HepG2 (cell line): ENCODE data around the gene FETUB. TPM values are rescaled to one million over a fixed set of nuclear protein-coding genes. Genes with fewer than 3 reads are reported as not detected.

ENCODE experiments used
- ATF1 ChIP-seq: IDR thresholded peaks from 2 replicates; pipeline ENCODE4 v1.6.1; 2016; ENCODE audit warnings: mild to moderate bottlenecking, control low read depth
- CREB1 ChIP-seq, 2 experiments: fragments of 450-650 bp in 1 of 2; IDR thresholded peaks; 2 replicates each; pipeline ENCODE4 v1.6.1; 2016 to 2017; ENCODE audit warnings: control low read depth in 1 of 2, mild to moderate bottlenecking in 1 of 2, missing compliant biosample characterization in 1 of 2, missing genetic modification characterization in 1 of 2
- DR1 ChIP-seq: sonication (generic); formaldehyde crosslinking; IDR thresholded peaks from 2 replicates; pipeline ENCODE4 v1.8.0; 2021; ENCODE audit warnings: mild to moderate bottlenecking, missing genetic modification reagents, inconsistent platforms
- HDAC1 ChIP-seq: sonication (generic); formaldehyde crosslinking; IDR thresholded peaks from 2 replicates; pipeline ENCODE4 v1.5.1; 2020; ENCODE audit warnings: mild to moderate bottlenecking, missing genetic modification reagents
- MAFG ChIP-seq: sonication (generic); formaldehyde crosslinking; IDR thresholded peaks from 2 replicates; pipeline ENCODE4 v1.5.1; 2020; ENCODE audit warnings: mild to moderate bottlenecking, missing genetic modification reagents
- MBNL3 ChIP-seq: fragments of 250-450 bp; sonication (Bioruptor Pico); conservative IDR thresholded peaks from 2 replicates; pipeline ENCODE4 v1.8.0; 2022; ENCODE audit warnings: mild to moderate bottlenecking, inconsistent platforms
- SALL2 ChIP-seq: sonication (generic); formaldehyde crosslinking; IDR thresholded peaks from 2 replicates; pipeline ENCODE4 v1.8.1; 2023; ENCODE audit warnings: mild to moderate bottlenecking, missing genetic modification reagents, inconsistent platforms
- SATB2 ChIP-seq: sonication (generic); formaldehyde crosslinking; IDR thresholded peaks from 2 replicates; pipeline ENCODE4 v1.5.0; 2020; ENCODE audit warnings: missing genetic modification reagents
- SMARCC2 ChIP-seq: fragments of 450-650 bp; IDR thresholded peaks from 2 replicates; pipeline ENCODE4 v1.6.1; 2017; ENCODE audit warnings: antibody characterized with exemption, mild to moderate bottlenecking
- SNAI1 ChIP-seq: sonication (generic); formaldehyde crosslinking; IDR thresholded peaks from 2 replicates; pipeline ENCODE4 v1.5.0; 2020; ENCODE audit warnings: mild to moderate bottlenecking, missing genetic modification reagents, borderline replicate concordance
- SP1 ChIP-seq, 2 experiments: fragments of 450-650 bp in 1 of 2; sonication (generic) in 1 of 2; formaldehyde crosslinking in 1 of 2; IDR thresholded peaks; 2 replicates each; pipeline versions ENCODE4 v1.4.0 to v1.6.1; 2016 to 2020; ENCODE audit warnings: missing genetic modification reagents in 1 of 2
- TERF1 ChIP-seq: sonication (generic); formaldehyde crosslinking; IDR thresholded peaks from 2 replicates; pipeline ENCODE4 v1.8.0; 2022; ENCODE audit warnings: mild to moderate bottlenecking, missing genetic modification reagents, moderate library complexity
- YEATS4 ChIP-seq: sonication (generic); formaldehyde crosslinking; IDR thresholded peaks from 2 replicates; pipeline ENCODE4 v1.4.0; 2020; ENCODE audit warnings: missing genetic modification reagents, borderline replicate concordance
- ZBTB38 ChIP-seq: sonication (generic); formaldehyde crosslinking; IDR thresholded peaks from 2 replicates; pipeline ENCODE4 v1.5.1; 2020; ENCODE audit warnings: mild to moderate bottlenecking, missing genetic modification reagents
- ZBTB7A ChIP-seq: sonication (generic); formaldehyde crosslinking; IDR thresholded peaks from 2 replicates; pipeline ENCODE4 v1.8.0; 2022; ENCODE audit warnings: mild to moderate bottlenecking, missing genetic modification reagents
- ZKSCAN1 ChIP-seq: fragments of 150-350 bp; IDR thresholded peaks from 2 replicates; pipeline ENCODE4 v1.6.1; 2014; ENCODE audit warnings: low read length
- ZNF205 ChIP-seq: IDR thresholded peaks from 2 replicates; pipeline ENCODE4 v1.6.1; 2018; ENCODE audit warnings: missing biosample characterization, missing genetic modification reagents
- ZNF224 ChIP-seq: sonication (generic); formaldehyde crosslinking; IDR thresholded peaks from 2 replicates; pipeline ENCODE4 v1.5.0; 2020; ENCODE audit warnings: mild to moderate bottlenecking, missing genetic modification reagents
- ZNF282 ChIP-seq: fragments of 450-650 bp; IDR thresholded peaks from 2 replicates; pipeline ENCODE4 v1.6.1; 2018; ENCODE audit not compliant: partially characterized antibody
- ZNF484 ChIP-seq: sonication (generic); formaldehyde crosslinking; IDR thresholded peaks from 2 replicates; pipeline ENCODE4 v1.5.1; 2020; ENCODE audit warnings: mild to moderate bottlenecking, low read depth, missing genetic modification reagents, borderline replicate concordance
- ZNF703 ChIP-seq: sonication (generic); formaldehyde crosslinking; IDR thresholded peaks from 2 replicates; pipeline ENCODE4 v1.5.1; 2020; ENCODE audit warnings: missing genetic modification reagents, mild to moderate bottlenecking, moderate library complexity, borderline replicate concordance
- ZNF761 ChIP-seq: sonication (generic); formaldehyde crosslinking; conservative IDR thresholded peaks from 2 replicates; pipeline ENCODE4 v1.4.0; 2020; ENCODE audit warnings: mild to moderate bottlenecking, missing genetic modification reagents
- ZNF781 ChIP-seq: sonication (generic); formaldehyde crosslinking; IDR thresholded peaks from 2 replicates; pipeline ENCODE4 v1.5.1; 2020; ENCODE audit warnings: borderline replicate concordance, mild to moderate bottlenecking, missing genetic modification reagents; ENCODE audit errors: not compliant biosample characterization
- polyA plus RNA-seq, 8 experiments: library from polyadenylated mRNA; depleted of rRNA in 3 of 8; stranded (reverse) in 7 of 8; unstranded in 1 of 8; fragments of >200 nt; fragmentation: Illumina TruSeq in 4 of 8; extraction: Trizol in 4 of 8; gene quantifications; 2 replicates each; pipeline versions ENCODE4 v1.2.1 to v1.2.3, GENCODE V29; 2011 to 2016; ENCODE audit warnings: low read depth in 4 of 8, missing spikeins in 1 of 8, mixed read lengths in 1 of 8; ENCODE audit not compliant: insufficient read depth in 1 of 8
- total RNA-seq, 5 experiments: library from RNA; depleted of rRNA; stranded (reverse); fragments of >200 nt; fragmentation: Illumina TruSeq; extraction: Trizol; gene quantifications; 2 replicates each; pipeline ENCODE4 v1.2.3, GENCODE V29; 2016; ENCODE audit warnings: low read depth in 1 of 5
- TF ChIP-seq, protein P1 (sequence below): IDR thresholded peaks from 2 replicates; pipeline ENCODE4 v1.6.1; 2018; ENCODE audit warnings: missing genetic modification reagents
- TF ChIP-seq, protein P2 (sequence below): sonication (generic); formaldehyde crosslinking; IDR thresholded peaks from 2 replicates; pipeline ENCODE4 v1.4.0; 2020; ENCODE audit warnings: missing genetic modification reagents, low read depth, mild to moderate bottlenecking, borderline replicate concordance
- TF ChIP-seq, protein P3 (sequence below): sonication (generic); formaldehyde crosslinking; IDR thresholded peaks from 2 replicates; pipeline ENCODE4 v1.4.0; 2020; ENCODE audit warnings: missing genetic modification reagents

The FETUB gene
- total and polyA plus RNA-seq, 2 of the 13 experiments (the other 11 are each of a cell fraction or from before 2014, with no cell fraction given) = 2.1 to 4.4 TPM

GRCh38 chr3:186594591-186595113 is 45.5 kb upstream of the FETUB start (continued):
- TF ChIP-seq, protein P1, sequence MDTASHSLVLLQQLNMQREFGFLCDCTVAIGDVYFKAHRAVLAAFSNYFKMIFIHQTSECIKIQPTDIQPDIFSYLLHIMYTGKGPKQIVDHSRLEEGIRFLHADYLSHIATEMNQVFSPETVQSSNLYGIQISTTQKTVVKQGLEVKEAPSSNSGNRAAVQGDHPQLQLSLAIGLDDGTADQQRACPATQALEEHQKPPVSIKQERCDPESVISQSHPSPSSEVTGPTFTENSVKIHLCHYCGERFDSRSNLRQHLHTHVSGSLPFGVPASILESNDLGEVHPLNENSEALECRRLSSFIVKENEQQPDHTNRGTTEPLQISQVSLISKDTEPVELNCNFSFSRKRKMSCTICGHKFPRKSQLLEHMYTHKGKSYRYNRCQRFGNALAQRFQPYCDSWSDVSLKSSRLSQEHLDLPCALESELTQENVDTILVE = 0 out of 2 replicates have a peak, but pooled peaks have one; percentile 5
- TF ChIP-seq ZNF224 (CRISPR knock-in tag) (no peak), ZBTB38 (0 out of 2 replicates have a peak, but pooled peaks have one; percentile 60), SP1 (IDR thresholded peaks at IDR 0.05) (no peak), SP1 (CRISPR knock-in tag; IDR thresholded peaks at IDR 0.05) (no peak), SMARCC2 (no peak), SATB2 (no peak), TERF1 (CRISPR knock-in tag) (no peak), DR1 (CRISPR knock-in tag) (no peak), ZNF205 (0 out of 2 replicates have a peak, but pooled peaks have one; percentile 15), MAFG (CRISPR knock-in tag) (no peak), ZNF703 (CRISPR knock-in tag) (no peak), CREB1 (IDR thresholded peaks at IDR 0.05) (no peak), CREB1 (CRISPR knock-in tag; IDR thresholded peaks at IDR 0.05) (no peak), ZNF484 (CRISPR knock-in tag) (no peak), MBNL3 (CRISPR knock-in tag) (no peak), ZKSCAN1 (no peak), HDAC1 (CRISPR knock-in tag) (0 out of 2 replicates have a peak, but pooled peaks have one; percentile 48), ZNF781 (CRISPR knock-in tag) (no peak), ZNF761 (peak; percentile 66; the same call in 1 of the 2 replicates), SALL2 (CRISPR knock-in tag) (no peak), ZNF282 (no peak), YEATS4 (CRISPR knock-in tag) (peak; percentile 51; the same call in 1 of the 2 replicates), ZBTB7A (CRISPR knock-in tag) (no peak), ATF1 (0 out of 2 replicates have a peak, but pooled peaks have one; percentile 18), SNAI1 (CRISPR knock-in tag) (no peak)
- TF ChIP-seq, protein P2, sequence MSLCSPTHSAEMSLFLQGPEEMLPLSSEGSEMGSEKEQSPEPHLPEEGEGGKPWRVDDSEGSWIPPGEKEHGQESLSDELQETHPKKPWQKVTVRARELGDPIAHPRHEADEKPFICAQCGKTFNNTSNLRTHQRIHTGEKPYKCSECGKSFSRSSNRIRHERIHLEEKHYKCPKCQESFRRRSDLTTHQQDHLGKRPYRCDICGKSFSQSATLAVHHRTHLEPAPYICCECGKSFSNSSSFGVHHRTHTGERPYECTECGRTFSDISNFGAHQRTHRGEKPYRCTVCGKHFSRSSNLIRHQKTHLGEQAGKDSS = no peak
- TF ChIP-seq, protein P3, sequence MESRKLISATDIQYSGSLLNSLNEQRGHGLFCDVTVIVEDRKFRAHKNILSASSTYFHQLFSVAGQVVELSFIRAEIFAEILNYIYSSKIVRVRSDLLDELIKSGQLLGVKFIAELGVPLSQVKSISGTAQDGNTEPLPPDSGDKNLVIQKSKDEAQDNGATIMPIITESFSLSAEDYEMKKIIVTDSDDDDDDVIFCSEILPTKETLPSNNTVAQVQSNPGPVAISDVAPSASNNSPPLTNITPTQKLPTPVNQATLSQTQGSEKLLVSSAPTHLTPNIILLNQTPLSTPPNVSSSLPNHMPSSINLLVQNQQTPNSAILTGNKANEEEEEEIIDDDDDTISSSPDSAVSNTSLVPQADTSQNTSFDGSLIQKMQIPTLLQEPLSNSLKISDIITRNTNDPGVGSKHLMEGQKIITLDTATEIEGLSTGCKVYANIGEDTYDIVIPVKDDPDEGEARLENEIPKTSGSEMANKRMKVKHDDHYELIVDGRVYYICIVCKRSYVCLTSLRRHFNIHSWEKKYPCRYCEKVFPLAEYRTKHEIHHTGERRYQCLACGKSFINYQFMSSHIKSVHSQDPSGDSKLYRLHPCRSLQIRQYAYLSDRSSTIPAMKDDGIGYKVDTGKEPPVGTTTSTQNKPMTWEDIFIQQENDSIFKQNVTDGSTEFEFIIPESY (CRISPR knock-in tag) = 0 out of 2 replicates have a peak, but pooled peaks have one; percentile 23
